ENCODE measurements around the gene GAA. TPM values are rescaled to one million over a fixed set of nuclear protein-coding genes. Genes with fewer than 3 reads are reported as not detected.

The GAA gene
- total RNA-seq, 2 experiments from 2014 or later, result 43.2 to 51.6 TPM

GRCh38 chr17:80110927-80111701 lies 9.7 kb downstream of the GAA start:
- intact Hi-C loops (cut with micrococcal nuclease; ENCODE audit: unreplicated experiment), result no loop called here
- POLR2A ChIA-PET, result no interaction called here

GRCh38 chr17:80111702-80112470 lies 10.5 kb downstream of the GAA start:
- no peak overlapping the region for H3K4me3 ChIP-seq (ENCODE audit: low read depth, low read length, poor library complexity, severe bottlenecking)
- peaks cover 8% of the 10 kb centered on the region for H3K4me1 ChIP-seq (ENCODE audit: insufficient read depth, low read length, poor library complexity, severe bottlenecking)
- CTCF ChIA-PET (ENCODE audit: unreplicated experiment), result no interaction called here
- peak; percentile 23 for DNase-seq (ENCODE audit: low spot score)
- POLR2A ChIA-PET, result no interaction called here
- no peaks in the 10 kb centered on the region for H3K9me2 ChIP-seq (ENCODE audit: insufficient read depth, low read length)
- no peak overlapping the region for H3K27ac ChIP-seq (ENCODE audit: low read depth, low read length, poor library complexity, severe bottlenecking)
- no peaks in the 10 kb centered on the region for H3K36me3 ChIP-seq (ENCODE audit: insufficient read depth, low read length)
- TF ChIP-seq EZH2phosphoT487 (IDR thresholded peaks at IDR 0.05; ENCODE audit: borderline replicate concordance, low read depth, low read length), result no peak
- TF ChIP-seq, protein P1, sequence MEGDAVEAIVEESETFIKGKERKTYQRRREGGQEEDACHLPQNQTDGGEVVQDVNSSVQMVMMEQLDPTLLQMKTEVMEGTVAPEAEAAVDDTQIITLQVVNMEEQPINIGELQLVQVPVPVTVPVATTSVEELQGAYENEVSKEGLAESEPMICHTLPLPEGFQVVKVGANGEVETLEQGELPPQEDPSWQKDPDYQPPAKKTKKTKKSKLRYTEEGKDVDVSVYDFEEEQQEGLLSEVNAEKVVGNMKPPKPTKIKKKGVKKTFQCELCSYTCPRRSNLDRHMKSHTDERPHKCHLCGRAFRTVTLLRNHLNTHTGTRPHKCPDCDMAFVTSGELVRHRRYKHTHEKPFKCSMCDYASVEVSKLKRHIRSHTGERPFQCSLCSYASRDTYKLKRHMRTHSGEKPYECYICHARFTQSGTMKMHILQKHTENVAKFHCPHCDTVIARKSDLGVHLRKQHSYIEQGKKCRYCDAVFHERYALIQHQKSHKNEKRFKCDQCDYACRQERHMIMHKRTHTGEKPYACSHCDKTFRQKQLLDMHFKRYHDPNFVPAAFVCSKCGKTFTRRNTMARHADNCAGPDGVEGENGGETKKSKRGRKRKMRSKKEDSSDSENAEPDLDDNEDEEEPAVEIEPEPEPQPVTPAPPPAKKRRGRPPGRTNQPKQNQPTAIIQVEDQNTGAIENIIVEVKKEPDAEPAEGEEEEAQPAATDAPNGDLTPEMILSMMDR (conservative IDR thresholded peaks at IDR 0.05; ENCODE audit: low read length), result peak; percentile 45; the same call in 1 of the 2 replicates
- H2AFZ ChIP-seq (ENCODE audit: low read length), result no peak overlapping the region
- H4K20me1 ChIP-seq (ENCODE audit: insufficient read depth, low read length), result no peaks in the 10 kb centered on the region
- no peaks in the 10 kb centered on the region for H3K79me2 ChIP-seq (ENCODE audit: insufficient read depth, low read depth, low read length)
- no peak overlapping the region for H3K4me2 ChIP-seq (ENCODE audit: low read length)
- no TSS peak for BruUV-seq (replicated peaks)
- intact Hi-C loops (cut with micrococcal nuclease; ENCODE audit: unreplicated experiment), result no loop called here
- no peaks in the 10 kb centered on the region for H3K9me3 ChIP-seq (ENCODE audit: low read length)

More at GRCh38 chr17:80110927-80111701, 9.7 kb downstream of the GAA start:
- Histone ChIP-seq H4K20me1 (ENCODE audit: insufficient read depth, low read length) (no peaks in the 10 kb centered on the region), H3K36me3 (ENCODE audit: insufficient read depth, low read length) (no peaks in the 10 kb centered on the region), H2AFZ (ENCODE audit: low read length) (no peak overlapping the region), H3K27ac (ENCODE audit: low read depth, low read length, poor library complexity, severe bottlenecking) (no peak overlapping the region), H3K4me1 (ENCODE audit: insufficient read depth, low read length, poor library complexity, severe bottlenecking) (peaks cover 8% of the 10 kb centered on the region), H3K9me3 (ENCODE audit: low read length) (no peaks in the 10 kb centered on the region), H3K4me2 (ENCODE audit: low read length) (no peak overlapping the region), H3K79me2 (ENCODE audit: insufficient read depth, low read depth, low read length) (no peaks in the 10 kb centered on the region), H3K9me2 (ENCODE audit: insufficient read depth, low read length) (no peaks in the 10 kb centered on the region), H3K4me3 (ENCODE audit: low read depth, low read length, poor library complexity, severe bottlenecking) (no peak overlapping the region)
- DNase-seq (ENCODE audit: low spot score), result no peak
- TF ChIP-seq, protein P1 (conservative IDR thresholded peaks at IDR 0.05; ENCODE audit: low read length), result no peak
- TF ChIP-seq EZH2phosphoT487 (IDR thresholded peaks at IDR 0.05; ENCODE audit: borderline replicate concordance, low read depth, low read length), result no peak
- CTCF ChIA-PET (ENCODE audit: unreplicated experiment), result no interaction called here
- BruUV-seq (replicated peaks), result no TSS peak
